Eye (tissue), 1 donor: ENCODE measurements around the gene STXBP1.
"Not testable (repeated sequence)": the region's sequence is repeated elsewhere in the genome, so short reads cannot be mapped to it uniquely, and the experiment has no call there.

Experiments
- DNase-seq: peaks from one replicate; pipeline ENCODE4 v3.0.0-alpha.2; 2015

Gene STXBP1

DNA sequence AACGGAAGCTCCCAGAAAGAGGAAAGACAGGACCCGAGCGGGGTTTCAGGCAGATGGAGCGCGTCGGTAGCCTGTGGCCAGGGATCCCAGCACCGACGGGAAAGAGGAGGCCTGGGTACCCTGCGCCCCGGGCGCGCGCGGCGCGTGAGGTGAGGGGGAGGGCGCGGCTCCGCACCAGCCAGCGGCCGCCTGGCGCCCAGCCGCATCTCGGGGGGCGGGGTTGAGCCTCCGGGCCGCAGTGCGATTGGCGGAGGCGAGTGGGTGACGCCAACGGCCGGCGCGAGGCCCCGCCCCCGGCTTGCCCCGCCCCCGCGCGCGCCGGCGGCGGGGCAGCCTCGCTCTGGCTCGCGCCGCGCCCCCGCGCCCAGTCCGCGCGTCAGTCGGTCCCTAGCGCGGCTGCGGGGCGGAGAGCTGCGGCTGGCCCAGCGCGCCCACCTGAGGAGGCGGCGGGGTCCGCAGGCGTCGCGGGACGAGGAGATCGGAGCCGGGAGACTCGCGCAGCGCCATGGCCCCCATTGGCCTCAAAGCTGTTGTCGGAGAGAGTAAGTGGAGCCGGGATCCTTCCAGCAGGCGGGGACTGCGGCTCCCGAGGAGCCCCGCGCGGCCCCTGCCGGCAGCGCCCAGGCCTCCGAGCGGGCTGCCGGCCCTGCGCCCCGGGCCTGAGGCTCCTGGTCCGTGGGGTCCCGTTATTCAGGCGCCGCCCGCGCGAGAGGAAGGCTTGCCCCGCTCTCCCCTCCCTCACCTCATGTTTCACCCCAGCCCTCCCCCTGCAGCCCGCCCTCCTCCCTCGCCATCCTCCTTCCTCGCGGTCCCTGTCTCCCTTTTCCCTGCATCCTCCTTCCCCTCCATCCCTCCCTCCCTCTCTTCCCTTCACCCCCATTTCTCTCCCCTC, at the start of gene STXBP1:
Gene STXBP1, plus strand, starts transcription at position 379 of the 892 bp plus-strand sequence. Its CDS starts 127 bp downstream, at position 506.
- DNase-seq, result peak; percentile 96

DNA sequence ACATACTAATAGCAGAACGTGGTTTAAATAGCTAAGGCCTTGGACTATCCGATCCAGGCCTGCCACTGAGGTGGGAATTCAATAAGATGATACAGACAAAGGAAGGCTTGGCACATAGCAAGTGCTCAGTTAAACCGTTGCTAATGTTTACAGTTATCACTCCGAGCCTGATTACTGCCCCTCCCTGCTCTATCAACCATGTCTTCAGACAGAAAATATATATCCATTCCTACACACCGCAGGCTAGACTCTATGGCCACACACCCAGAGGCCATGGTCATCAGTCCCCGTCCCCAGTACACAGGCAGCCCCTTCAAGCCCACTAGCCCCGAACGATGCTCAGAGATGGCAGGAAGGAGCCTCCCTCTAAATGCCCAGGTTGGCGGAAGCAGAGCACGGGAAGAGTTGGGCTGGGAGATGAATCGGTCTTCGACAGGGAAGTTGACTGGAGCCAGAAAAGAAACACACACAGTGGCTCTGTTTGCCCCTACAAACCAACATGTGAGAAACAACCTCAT, 49.7 kb upstream of the STXBP1 start:
- DNase-seq, result no peak

GRCh38 chr9:127562841-127563401, 49.2 kb upstream of the STXBP1 start:
- DNase-seq, result no peak

GRCh38 chr9:127563579-127563978, 48.5 kb upstream of the STXBP1 start:
- DNase-seq, result no peak

DNA sequence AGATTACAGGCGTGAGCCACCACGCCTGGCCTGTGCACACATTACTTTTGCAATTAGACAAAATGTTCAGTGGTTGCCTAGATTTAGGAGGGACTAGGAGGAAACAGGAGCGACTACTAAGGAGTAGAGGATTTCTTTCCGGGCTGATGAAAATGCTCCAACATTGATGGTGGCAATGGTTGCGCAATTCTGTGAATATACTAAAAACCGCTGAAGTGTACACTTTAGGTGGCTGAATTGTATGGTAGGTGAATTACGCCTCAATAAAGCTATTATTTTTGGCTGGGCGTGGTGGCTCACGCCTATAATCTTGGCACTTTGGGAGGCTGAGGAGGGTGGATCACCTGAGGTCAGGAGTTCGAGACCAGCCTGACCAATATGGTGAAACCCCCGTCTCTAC, 46.8 kb upstream of the STXBP1 start:
- no peak for DNase-seq

DNA sequence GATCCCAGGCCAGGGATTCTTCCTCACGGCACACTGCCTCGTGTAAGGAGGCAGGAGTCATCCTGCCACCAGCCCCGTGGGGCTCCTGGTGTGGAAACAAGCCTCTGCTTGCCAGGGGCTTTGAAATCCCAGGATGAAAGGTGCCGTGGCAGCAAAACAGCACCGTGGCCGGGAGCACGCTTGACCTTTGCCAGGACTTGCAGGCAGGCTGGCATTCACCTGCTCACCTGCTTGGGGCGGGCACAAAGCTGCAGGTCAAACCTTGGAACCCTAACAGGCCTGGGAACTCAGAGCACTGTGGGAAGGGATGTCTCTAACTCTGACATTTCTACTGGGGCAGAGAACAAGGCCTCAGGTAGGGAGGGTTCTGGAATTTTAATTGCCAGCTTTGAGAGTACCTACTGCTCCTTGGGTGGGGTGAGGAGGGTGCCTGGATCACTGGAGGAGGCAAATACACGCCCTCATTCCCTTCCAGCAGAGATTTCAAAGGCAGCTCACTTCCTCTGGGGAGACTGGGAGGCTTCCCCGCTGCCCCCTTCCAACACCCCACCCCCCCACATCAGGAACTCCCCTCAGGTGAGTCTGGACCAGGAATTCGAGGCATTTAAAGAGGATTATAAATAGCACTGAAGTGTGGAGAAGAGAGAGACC, 45.6 kb upstream of the STXBP1 start:
- no peak for DNase-seq

DNA sequence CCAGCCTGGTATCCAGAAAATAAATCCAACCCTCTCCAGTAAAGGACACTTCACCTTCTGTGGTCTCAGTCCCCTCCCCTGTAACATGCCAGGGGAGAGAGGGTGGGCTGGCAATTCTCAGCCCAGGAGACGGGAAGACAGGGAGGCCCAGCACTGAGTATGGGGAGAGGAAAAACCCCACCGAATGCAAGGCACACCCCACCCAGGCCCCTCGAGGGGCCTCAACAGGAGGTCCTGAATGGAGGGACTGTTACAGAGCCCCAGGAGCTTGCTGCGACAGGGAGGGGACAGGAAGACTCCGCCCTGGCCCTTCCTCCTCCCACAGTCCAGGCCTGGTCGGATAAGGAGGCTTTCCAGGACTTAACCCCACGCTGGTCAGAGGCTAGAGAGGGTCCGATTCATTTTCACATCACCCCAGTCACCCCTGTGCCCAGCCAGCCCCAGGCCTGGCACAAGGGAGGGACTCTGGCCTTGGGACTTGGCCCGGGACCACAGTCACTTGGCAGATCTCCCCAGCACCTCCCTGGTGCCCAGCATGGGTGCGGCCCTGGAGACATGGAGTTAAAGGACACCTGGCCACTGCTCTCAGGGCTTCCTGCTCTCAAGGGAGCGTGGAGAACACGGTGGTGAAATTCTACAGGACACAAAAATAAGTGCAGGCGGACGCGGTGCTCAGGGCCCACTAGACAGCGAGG, 44.9 kb upstream of the STXBP1 start:
- DNase-seq, result peak; percentile 58

DNA sequence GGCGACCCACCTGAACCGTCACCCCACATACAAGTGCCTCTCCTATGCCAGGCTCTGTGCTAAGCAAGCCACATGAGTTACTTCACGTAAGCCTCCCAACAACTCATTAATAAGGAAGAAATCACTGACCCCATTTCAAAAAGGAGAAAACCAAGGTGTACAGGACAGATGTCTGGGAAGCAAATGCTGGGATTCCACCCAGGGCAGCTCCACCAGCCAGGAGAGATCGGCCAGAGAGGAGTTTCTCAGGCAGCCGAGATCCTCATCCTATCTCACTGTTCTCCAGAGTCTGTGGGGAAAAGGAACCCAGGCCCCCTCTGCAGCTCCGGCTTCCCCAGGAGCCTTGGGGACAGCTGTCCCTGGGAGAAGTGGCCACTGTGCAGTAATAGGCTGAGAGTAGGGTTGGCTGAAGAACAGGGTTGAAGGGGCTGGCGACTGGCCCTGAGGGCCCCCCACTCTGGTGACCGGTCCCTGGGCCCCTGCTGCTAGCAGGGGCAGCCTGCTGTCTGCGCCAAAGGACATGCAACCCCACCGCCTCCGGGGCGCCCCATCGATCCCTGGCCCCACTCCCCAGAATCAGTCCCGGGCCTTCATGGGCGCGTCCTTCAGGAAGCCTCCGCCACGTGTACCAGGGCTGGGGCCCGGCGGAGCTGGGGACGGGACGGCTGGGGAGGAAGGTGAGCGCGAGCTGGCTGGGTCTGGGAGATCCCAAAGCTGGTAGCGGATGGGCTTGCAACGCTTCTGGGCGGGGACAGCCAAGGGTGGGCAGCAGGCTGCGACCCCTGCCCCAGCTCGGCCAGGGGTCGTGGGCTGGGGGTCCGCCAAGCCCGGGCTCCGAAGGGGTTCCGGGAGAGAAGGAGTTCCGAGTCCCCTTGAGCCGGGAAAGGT, 44.1 kb upstream of the STXBP1 start:
- DNase-seq, result peak; percentile 53

GRCh38 chr9:127568618-127568970, 43.5 kb upstream of the STXBP1 start:
- DNase-seq, result peak; percentile 66

GRCh38 chr9:127568971-127569885, 42.8 kb upstream of the STXBP1 start:
- DNase-seq, result peak; percentile 91

- DNase-seq, result no peak
Observed at GRCh38 chr9:127569886-127570401, 42.1 kb upstream of the STXBP1 start.

DNA sequence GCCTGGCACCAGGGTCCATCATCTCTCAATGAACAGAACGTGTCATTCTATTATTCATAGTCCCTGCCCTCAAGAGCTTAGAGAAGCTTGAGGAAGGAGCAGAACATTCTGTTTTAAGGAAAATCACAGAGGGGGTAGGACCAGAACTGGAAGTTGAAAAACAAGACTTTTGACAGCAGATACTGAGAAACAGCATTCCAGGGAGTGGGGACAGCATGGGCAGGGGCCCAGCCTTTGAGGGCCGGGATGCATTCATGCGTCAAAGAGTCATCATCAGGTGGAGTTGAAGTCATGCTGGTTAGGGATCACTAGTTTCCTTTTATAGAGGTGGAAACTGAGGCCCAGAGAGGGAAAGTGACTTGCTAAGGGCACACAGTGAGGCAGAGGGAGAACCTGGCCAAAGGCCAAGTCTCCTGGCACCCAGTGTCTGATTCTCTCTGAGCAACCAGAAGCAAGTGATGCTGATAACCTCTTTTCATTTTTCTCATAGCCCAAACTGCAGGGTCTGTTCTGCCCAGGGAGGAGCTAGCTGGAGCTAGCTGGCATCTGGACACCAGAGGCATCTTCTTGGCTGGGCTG, 41.5 kb upstream of the STXBP1 start:
- no peak for DNase-seq

- no peak for DNase-seq
Observed at GRCh38 chr9:127571971-127572370, 40.1 kb upstream of the STXBP1 start.

GRCh38 chr9:127572961-127573721, 38.9 kb upstream of the STXBP1 start:
- DNase-seq, result no peak

DNA sequence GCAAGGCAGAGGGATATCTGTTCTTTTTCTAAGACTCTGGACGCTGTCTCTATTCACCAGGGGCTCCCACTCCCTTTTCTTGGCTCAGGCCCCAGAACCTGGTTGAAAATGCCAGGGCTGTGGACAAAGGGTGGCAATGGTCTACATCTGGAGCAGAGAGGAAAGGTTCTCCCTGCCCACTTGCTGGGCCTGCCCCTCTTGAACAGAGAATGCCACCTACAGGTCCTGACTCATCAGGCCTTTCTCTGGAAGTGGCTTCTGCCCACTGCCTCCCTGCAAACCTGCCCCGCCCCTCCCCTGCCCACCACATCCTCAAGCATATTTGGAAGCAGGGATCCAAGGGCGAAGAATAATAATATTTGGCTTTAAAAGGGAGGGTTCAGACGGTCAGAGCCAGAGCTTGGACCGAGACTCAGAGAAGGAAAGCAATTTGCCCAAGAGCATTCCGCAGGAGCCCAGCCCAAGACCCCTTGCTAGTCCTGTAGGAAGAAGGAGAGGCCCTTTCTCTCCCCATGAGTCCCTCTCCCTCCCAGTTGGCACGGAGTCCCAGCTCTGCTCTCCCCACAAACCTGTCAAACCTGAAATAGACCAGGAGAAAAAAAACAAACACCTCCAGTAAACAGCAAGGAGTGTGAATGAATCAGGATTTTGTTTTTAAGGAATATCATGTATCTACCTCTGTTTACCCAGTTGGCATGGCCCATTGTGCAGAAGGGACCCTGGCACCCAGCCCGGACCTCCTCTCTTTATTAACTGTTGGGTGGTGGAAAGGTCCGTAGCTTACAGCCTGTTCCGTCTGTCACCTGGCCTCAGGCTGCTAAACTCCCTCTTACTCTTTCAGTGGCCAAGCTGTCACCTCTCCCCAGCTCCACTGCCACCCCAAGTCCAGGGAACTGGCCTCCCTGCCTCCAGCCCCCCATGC, 37.7 kb upstream of the STXBP1 start:
- DNase-seq, result no peak

DNA sequence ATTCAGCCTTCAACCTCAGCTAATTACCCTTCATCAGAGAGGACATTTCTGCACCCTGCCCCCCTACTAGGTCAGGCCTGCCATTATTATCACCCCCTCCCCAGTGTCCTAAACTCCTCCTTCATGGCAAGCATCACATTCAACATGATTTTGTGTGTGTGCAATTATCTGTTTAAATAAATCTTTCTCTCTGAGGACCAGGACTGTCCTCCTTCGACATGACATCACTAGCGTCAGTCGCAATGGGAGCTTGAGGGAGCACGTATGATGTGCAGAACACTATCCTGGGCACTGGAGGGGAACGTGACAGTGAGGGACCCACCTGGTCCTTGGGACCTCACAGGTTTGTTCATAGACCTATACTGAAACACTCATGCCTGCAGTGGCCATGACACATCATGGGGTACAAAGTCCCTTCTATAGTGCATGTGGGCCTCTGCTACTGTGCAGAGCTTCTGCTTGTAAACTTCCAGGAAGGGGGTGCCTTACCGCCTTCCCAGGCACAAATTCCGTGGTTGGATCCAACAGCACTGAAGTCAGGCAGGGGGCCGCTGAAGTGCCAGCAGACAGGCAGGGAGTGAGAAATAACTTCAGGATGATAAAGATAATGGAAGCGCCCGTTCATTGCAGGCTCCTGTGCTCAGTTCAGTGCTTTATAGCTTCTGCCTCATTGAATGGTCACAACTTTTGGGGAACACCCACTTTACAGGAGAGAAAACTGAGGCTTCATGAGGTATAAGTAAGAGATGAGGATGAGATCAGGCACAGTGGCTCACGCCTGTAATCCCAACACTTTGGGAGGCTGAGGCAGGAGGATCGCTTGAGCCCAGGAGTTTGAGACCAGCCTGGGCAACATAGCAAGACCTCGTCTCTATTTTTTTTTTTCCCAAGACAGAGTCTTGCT, 36.0 kb upstream of the STXBP1 start:
- DNase-seq, result no peak

DNA sequence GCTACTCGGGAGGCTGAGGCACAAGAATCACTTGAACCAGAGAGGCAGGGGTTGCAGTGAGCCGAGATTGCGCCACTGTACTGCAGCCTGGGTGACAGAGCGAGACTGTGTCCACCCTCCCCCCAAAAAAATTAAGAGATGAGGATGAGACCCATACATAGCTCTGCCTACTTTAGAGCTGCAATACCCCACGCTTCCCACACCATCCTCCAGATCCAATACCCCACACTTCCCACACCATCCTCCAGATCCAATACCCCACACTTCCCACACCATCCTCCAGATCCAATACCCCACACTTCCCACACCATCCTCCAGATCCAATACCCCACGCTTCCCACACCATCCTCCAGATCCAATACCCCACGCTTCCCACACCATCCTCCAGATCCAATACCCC, 34.9 kb upstream of the STXBP1 start:
- not testable (repeated sequence) for DNase-seq
